Measurements from ENCODE around the gene ABCF2. TPM values are rescaled to one million over a fixed set of nuclear protein-coding genes. Genes with fewer than 3 reads are reported as not detected.

ABCF2 gene
- total RNA-seq, 1 donor from 2014 or later = 47.3 TPM

GRCh38 chr7:151226560-151226874, 488 bp downstream of the ABCF2 start:
- ChIA-PET CTCF (interaction anchor here (1.2 kb wide), 4 partner anchors 16 to 89 kb away, joined by 3 to 9 read pairs (median 4); no protein-coding TSS in a partner anchor), POLR2A (interaction anchor here (0.8 to 1.7 kb wide), 8 partner anchors 16 to 651 kb away, joined by 3 to 12 read pairs (median 3); partner anchors contain the start of genes ABCB8, PRKAG2 and RHEB)
- Mint-ChIP-seq H3K4me3 (peak overlapping the region; percentile 99), H3K4me1 (peaks cover 34% of the 10 kb centered on the region), H3K9me3 (no peaks in the 10 kb centered on the region), H3K27ac (peak overlapping the region; percentile 91), H3K36me3 (ENCODE audit: low read depth) (peaks cover 47% of the 10 kb centered on the region), H3K27me3 (no peaks in the 10 kb centered on the region)
- no peak for ATAC-seq (ENCODE audit: low read depth)
- TF ChIP-seq, protein P1, sequence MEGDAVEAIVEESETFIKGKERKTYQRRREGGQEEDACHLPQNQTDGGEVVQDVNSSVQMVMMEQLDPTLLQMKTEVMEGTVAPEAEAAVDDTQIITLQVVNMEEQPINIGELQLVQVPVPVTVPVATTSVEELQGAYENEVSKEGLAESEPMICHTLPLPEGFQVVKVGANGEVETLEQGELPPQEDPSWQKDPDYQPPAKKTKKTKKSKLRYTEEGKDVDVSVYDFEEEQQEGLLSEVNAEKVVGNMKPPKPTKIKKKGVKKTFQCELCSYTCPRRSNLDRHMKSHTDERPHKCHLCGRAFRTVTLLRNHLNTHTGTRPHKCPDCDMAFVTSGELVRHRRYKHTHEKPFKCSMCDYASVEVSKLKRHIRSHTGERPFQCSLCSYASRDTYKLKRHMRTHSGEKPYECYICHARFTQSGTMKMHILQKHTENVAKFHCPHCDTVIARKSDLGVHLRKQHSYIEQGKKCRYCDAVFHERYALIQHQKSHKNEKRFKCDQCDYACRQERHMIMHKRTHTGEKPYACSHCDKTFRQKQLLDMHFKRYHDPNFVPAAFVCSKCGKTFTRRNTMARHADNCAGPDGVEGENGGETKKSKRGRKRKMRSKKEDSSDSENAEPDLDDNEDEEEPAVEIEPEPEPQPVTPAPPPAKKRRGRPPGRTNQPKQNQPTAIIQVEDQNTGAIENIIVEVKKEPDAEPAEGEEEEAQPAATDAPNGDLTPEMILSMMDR (IDR thresholded peaks at IDR 0.05) = no peak
- no peak for DNase-seq
- intact Hi-C loops (cut with micrococcal nuclease) = loop anchor here (2.0 to 10.0 kb wide), 7 partner anchors 76 to 1512 kb away; partner anchors contain the start of genes FASTK, PRKAG2, RHEB and XRCC2

DNA sequence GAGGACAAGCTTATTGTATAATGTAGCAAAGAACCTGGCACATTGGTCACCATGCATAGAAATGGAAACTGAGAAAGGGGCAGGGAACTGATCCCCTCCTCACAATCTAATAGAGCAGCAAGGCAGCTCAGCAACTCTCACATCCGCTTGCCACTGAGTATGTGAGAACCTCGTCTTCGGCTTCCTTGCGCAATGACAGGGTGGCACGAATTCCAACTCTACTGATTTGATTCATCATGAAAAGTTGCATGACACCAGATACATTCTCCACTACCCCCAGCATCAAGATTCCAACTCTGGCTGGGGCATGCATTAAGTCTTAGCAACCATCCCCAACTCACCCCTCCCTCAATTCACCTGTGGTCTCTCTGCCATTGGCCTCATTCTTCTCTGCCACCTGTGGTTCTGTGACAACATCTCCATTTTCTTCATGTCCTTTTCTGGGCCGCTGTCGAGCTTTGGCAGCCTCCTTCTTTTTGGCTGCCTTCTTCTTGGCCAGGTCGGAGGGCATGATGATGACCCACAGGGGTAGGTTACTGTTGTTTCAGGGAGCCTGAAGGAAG, 976 bp downstream of the ABCF2 start:
- H3K9me3 Mint-ChIP-seq = no peaks in the 10 kb centered on the region
- intact Hi-C loops (cut with micrococcal nuclease) = loop anchor here (2.0 to 10.0 kb wide), 7 partner anchors 76 to 1511 kb away; partner anchors contain the start of genes FASTK, PRKAG2, RHEB and XRCC2
- CTCF ChIA-PET = interaction anchor here (1.2 kb wide), 2 partner anchors 17 to 18 kb away, joined by 3 to 4 read pairs; no protein-coding TSS in a partner anchor
- peaks cover 30% of the 10 kb centered on the region for H3K4me1 Mint-ChIP-seq
- H3K27me3 Mint-ChIP-seq = no peaks in the 10 kb centered on the region
- TF ChIP-seq, protein P1 (IDR thresholded peaks at IDR 0.05) = no peak
- H3K36me3 Mint-ChIP-seq (ENCODE audit: low read depth) = peaks cover 49% of the 10 kb centered on the region
- POLR2A ChIA-PET = interaction anchor here (0.5 to 1.7 kb wide), 3 partner anchors 13 to 198 kb away, joined by 3 to 9 read pairs (median 3); partner anchors contain the start of gene ABCB8
- no peak overlapping the region for H3K27ac Mint-ChIP-seq
- ATAC-seq (ENCODE audit: low read depth) (no peak), DNase-seq (no peak)
- H3K4me3 Mint-ChIP-seq = peak overlapping the region; percentile 99

DNA sequence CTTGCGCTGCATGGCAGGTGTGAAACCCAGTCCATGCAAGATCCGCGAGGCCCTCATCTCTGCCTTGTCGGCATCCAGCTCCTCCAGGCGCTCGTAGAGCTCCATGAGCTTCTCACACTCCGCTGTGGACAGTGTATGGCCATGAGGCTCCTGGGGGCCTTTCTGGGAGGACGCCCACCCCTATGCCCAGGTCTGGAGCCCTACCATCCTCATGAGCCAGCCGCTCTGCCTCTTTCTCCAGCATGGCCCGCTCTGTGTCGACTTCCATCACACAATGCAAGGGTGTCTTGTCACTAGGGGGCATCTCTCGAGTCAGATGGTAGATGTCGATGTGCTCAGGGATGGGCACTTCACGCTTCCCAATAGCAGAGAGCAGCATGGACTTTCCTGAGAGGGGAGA, 3.3 kb downstream of the ABCF2 start:
- intact Hi-C loops (cut with micrococcal nuclease) = loop anchor here (10.0 kb wide), 1 partner anchor 1509 kb away; a partner anchor contains a TSS
- no peaks in the 10 kb centered on the region for H3K27me3 Mint-ChIP-seq
- peaks cover 30% of the 10 kb centered on the region for H3K4me1 Mint-ChIP-seq
- ChIA-PET CTCF (no interaction called here), POLR2A (no interaction called here)
- H3K9me3 Mint-ChIP-seq = no peaks in the 10 kb centered on the region
- no peak for ATAC-seq (ENCODE audit: low read depth)
- H3K36me3 Mint-ChIP-seq (ENCODE audit: low read depth) = peaks cover 68% of the 10 kb centered on the region
- no peak for DNase-seq
- no peak overlapping the region for H3K27ac Mint-ChIP-seq
- H3K4me3 Mint-ChIP-seq = no peak overlapping the region
- TF ChIP-seq, protein P1 (IDR thresholded peaks at IDR 0.05) = no peak

- DNase-seq (no peak), ATAC-seq (ENCODE audit: low read depth) (no peak)
- TF ChIP-seq, protein P1 (IDR thresholded peaks at IDR 0.05) = no peak
- intact Hi-C loops (cut with micrococcal nuclease) = no loop called here
- H3K27ac Mint-ChIP-seq = no peak overlapping the region
- H3K36me3 Mint-ChIP-seq (ENCODE audit: low read depth) = peaks cover 84% of the 10 kb centered on the region
- H3K27me3 Mint-ChIP-seq = no peaks in the 10 kb centered on the region
- H3K4me1 Mint-ChIP-seq = no peaks in the 10 kb centered on the region
- H3K4me3 Mint-ChIP-seq = no peak overlapping the region
- no peaks in the 10 kb centered on the region for H3K9me3 Mint-ChIP-seq
- ChIA-PET CTCF (no interaction called here), POLR2A (no interaction called here)
Observed at GRCh38 chr7:151218170-151218569, 8.8 kb downstream of the ABCF2 start.

- no peaks in the 10 kb centered on the region for H3K4me1 Mint-ChIP-seq
- ChIA-PET POLR2A (no interaction called here), CTCF (no interaction called here)
- DNase-seq = no peak
- H3K9me3 Mint-ChIP-seq = no peaks in the 10 kb centered on the region
- no peaks in the 10 kb centered on the region for H3K27me3 Mint-ChIP-seq
- peaks cover 82% of the 10 kb centered on the region for H3K36me3 Mint-ChIP-seq (ENCODE audit: low read depth)
- H3K27ac Mint-ChIP-seq = no peak overlapping the region
- no peak overlapping the region for H3K4me3 Mint-ChIP-seq
- intact Hi-C loops (cut with micrococcal nuclease) = no loop called here
- ATAC-seq (ENCODE audit: low read depth) = no peak
- TF ChIP-seq, protein P1 (IDR thresholded peaks at IDR 0.05) = no peak
Observed at GRCh38 chr7:151215396-151215795, 11.6 kb downstream of the ABCF2 start.

Measured in activated B cell treated with CpG ODN at 0.5 μM for 24 hours (primary cell).